Stimulated activated CD4-positive, alpha-beta T cell treated with anti-CD3 and anti-CD28 coated beads, TNF-alpha, amount 100 ng/mL, for 4 hours (primary cell): ENCODE measurements around the gene NEGR1.

Experiments used
- DNase-seq, 3 experiments: peaks; one replicate each; pipeline ENCODE4 v3.0.0-alpha.2; 2020; ENCODE audit warnings: low read depth in 3 of 3

The NEGR1 gene

DNA sequence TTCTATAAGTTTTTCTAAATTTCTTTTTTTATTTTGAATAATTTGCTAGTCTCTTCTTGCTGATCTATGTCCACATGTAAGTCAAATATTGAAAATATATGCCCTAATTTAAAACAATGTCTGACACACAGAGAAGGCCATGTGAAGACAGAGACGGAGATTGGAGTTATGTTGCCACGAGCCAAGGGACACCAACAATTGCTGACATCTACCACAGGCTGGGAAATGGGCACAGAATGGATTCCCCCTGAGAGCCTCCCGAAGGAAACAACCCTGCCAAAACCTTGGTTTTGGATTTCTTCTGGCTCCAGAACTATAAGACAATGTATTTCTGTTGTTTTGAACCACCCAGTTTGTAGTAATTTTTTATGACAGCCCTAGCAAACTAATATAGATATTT, 716.5 kb downstream of the NEGR1 start:
- no peak for DNase-seq

DNA sequence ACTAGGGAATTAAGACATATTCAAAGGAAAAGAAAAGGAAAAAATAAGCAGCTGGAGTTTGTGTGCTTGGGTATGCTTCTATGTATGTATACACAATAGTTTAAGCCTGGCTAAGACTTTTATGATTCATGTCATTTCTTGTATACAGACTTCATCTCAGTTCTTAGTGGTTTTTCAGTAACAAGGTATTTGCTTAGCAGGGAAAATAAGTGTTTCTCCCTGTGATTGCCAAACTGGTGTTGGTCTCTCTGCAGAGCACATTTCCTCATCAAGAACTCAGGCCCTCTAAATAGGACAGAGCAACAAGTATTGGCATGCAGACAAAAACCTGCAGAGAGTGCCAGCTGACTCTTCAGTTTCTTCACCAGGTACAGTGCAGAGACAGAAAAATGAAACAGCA, 717.1 kb downstream of the NEGR1 start:
- no peak for DNase-seq

DNA sequence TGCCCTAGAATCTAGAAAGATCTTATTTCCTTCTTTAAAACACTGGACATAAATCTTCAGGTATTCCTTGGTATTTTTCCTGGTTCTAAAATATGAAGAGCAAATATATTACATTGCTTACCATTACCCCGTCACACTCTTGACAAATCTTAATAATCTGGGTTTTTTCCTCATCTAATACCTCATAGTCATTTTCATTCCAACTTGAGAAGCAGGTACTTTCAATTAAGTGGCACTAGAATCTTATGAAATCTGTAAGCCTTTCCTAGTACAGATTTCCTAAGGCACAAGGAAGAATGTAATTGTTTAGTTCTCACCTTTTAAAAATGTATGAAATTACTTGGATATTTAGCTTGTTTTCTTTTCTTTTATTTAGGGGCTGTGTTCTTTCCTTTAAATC, 720.0 kb downstream of the NEGR1 start:
- DNase-seq: no peak

DNA sequence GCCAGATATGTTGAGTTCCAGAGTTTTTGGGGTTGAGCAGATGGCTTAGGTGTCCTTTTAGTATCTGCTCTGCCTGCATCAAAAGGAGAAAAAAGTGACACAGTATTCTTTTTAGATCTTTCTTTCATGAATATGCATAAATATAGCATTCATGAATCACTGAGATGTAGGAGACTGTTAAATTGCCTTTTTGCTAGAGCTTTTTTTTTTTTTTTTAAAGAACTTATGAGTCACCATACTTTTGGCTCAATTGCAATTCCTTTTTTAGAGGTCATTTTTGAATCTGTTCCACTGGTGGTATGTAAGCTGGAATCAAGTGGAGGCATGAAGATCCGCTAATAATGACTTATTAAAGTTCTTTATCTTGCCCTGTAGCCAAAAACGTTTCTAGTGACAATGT, 720.6 kb downstream of the NEGR1 start:
- DNase-seq: no peak

DNA sequence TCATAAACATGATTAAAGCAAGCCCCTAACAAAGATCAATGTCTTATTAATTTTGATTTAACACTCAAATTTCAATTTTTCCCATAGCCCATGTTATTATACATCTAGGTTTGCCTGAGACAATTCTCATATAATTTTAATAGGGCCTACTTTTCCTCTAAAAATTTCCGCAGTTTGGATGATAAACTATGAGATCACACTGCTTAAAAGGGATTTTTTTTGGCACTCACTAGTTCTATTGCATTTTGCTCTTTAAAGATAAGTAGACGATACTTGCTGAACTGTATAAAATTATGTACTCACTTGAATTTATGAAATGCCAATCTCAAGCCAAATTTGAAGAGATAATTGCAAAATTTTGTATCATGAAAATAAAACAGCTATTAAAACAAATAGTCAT, 721.1 kb downstream of the NEGR1 start:
- no peak for DNase-seq

- no peak for DNase-seq
These were observed 722.5 kb downstream of the NEGR1 start for GRCh38 chr1:71559880-71560279.

DNA sequence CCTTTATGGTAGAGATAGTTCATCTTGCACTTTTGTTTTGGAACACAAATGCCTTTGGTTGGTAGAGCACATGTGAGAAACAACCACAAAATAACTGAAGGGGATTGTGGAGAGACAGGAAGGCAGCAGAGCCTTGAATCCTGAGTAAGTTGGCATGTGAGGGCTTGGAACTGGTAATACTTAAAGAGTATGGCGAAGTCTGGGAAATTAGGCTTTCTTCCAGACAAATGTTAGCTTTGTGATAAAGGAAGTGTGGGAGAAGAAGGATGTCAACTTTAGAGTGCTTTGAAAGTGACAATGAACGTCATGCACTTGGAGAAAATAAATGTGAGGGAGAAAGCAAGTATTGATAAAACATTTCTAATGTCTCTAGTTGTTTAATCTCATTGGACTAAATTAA, 725.2 kb downstream of the NEGR1 start:
- DNase-seq: no peak

GRCh38 chr1:71548398-71548890, 733.9 kb downstream of the NEGR1 start:
- no peak for DNase-seq

GRCh38 chr1:71542155-71542554, 740.2 kb downstream of the NEGR1 start:
- DNase-seq: no peak

GRCh38 chr1:71533950-71534349, 748.4 kb downstream of the NEGR1 start:
- no peak for DNase-seq

GRCh38 chr1:71532343-71532742, 750.0 kb downstream of the NEGR1 start:
- DNase-seq: no peak

- no peak for DNase-seq
These were observed 755.5 kb downstream of the NEGR1 start for GRCh38 chr1:71526824-71527223.

GRCh38 chr1:71522721-71523120, 759.6 kb downstream of the NEGR1 start:
- DNase-seq: no peak

GRCh38 chr1:71521655-71522264, 760.6 kb downstream of the NEGR1 start:
- no peak for DNase-seq

DNA sequence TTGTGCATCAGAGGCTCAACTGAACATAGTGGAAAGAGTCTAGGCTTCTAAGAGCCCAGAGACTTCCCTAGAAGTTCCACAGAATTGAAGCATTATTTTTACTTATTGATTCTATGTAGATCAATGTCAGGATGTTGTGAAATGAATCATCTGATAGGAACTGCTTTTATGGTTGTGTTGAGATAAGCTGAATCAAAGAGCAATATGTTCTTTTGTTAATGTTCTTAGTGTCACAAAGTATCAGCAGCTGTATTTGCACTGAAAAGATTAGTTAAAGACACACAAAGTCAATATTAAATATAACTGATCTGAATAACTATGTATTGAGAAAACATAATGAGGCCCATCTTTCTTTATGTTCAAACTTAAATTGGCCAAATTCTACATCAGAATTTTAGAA, 770.8 kb downstream of the NEGR1 start:
- no peak for DNase-seq

DNA sequence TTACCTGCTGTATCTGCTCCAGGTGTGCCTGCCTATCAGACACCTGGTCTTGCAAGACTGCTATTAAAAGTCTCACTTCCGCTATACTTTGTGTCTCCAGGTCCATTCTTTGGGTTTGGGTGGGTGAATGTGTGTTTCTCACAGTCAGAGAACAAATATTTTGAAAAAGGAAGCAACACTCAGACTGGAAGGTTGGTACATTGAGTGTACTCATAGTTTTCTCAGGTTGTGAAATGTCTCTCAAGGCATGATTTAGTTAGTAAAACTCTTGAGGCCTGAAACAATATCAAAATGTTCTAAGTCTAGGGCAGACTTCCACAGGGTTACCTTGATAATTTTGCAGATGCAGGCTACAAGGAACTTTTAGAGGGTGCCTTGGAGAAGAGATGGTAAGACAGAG, 771.6 kb downstream of the NEGR1 start:
- no peak for DNase-seq

- no peak for DNase-seq
These were observed 773.2 kb downstream of the NEGR1 start for GRCh38 chr1:71509051-71509595.

- no peak for DNase-seq
These were observed 780.3 kb downstream of the NEGR1 start for GRCh38 chr1:71502006-71502405.

DNA sequence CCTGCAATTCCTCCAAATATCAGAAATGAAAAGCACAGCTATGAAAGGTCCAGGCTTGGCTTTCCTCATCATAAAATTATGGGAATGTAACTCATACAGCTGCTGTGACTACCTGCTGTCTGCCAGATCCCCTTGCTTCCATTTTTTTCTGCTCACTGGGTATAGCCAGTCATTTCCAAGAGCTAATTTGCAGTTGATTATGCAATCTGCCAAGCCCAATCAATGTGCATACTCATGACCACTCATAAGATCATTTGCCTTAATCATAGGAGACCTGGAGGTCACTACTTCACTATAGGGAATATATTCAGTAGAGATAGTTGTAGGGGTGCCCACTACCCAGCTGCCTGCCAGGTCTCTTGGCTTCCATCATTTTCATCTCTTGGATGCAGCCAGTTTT, 783.8 kb downstream of the NEGR1 start:
- no peak for DNase-seq

DNA sequence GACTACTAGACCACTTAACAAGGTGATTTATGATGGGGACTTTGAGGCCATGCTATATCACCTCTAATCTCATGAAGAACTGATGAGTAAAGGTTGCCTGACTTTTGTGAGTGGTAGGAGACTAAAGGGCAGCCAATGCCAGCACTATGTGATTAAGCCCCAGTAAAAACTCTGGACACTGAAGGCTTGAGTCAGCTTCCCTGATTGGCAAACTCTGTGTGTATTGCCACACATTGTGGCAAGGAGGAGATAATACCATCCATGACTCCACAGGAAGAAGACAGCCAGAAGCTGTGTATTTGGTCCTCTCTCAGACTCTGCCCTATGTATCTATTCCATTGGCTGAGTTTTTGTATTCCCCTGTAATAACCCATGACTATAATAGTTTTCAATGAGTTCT, 788.2 kb downstream of the NEGR1 start:
- no peak for DNase-seq

- DNase-seq: no peak
These were observed 789.9 kb downstream of the NEGR1 start for GRCh38 chr1:71492298-71493041.

DNA sequence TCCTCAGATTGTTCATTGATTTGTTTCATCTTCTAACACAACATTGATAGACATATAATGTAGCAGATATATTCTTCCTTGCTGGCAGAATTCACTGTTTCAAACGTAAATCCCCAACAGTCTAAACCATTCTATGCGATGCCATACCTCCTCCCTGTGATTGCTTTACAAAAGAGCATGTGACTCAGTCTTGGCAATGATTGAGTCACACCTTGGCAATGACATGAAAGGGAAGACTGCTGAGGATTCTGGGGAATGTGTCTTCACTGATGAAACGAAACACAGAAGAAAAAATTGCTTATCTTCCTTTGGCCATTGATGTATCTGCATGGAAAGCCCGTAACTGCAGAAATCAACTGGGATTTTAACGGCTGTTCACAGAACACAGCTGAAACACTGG, 791.9 kb downstream of the NEGR1 start:
- no peak for DNase-seq

DNA sequence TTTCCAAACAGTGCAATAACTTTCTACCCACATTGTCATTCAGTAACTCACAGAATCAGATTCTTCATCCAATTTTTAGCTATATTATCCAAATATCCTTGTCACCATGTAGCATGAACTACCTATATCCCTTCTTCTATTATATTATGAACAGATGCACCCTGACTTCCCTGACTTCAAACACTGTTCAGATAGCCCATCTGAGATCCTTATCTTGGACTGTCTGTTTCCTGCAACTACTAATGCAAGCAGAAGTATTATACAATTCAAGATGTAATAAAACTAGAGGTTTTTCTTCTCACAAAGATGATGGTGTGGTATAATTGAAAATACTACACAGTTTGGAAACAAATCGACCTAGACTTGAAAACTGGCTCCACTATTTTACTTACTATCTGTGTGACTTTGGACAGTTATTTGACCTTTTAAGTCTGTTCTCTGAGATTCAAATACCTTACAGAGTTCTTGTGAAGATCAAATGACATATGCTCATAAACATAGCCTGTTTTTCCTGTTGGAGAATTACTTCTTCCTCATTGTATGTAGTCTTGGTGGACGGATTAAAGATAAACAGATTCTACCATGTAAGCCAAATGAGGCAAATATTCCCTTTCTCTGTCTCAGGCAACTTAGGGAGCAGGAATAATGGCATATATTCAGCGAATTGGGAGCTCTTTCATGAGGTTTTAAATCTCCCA, 793.6 kb downstream of the NEGR1 start:
- no peak for DNase-seq
